IMR-90 (cell line): ENCODE data around the gene ZNF727. TPM values are rescaled to one million over a fixed set of nuclear protein-coding genes. Genes with fewer than 3 reads are reported as not detected.

Experiments
- ATAC-seq: fragments of 200-7000 bp; cut with Tn5 transposase; 2 replicates; pipeline ENCODE4 v1.9.1; 2020; ENCODE audit warnings: low read depth, mild to moderate bottlenecking, moderate library complexity
- BruUV-seq: library from RNA; stranded (reverse); fragments of 400-500 nt; replicated peaks from 2 replicates; lab custom pipeline; 2021; lab: Mats Ljungman, UMichigan
- CTCF ChIA-PET: fragments of 300-600 bp; formaldehyde crosslinking; extraction: SDS; loops from one replicate; lab custom pipeline; 2021; ENCODE audit warnings: antibody characterized with exemption; lab: Yijun Ruan, JAX
- POLR2A ChIA-PET: fragments of 300-600 bp; sonication (Branson Sonifier 250); formaldehyde crosslinking; loops from one replicate; lab custom pipeline; 2022; ENCODE audit warnings: antibody characterized with exemption; ENCODE audit not compliant: unreplicated experiment; lab: Charles Lee
- DNase-seq: peaks from one replicate; pipeline ENCODE4 v3.0.0; 2013
- H2AFZ ChIP-seq: replicated peaks from 2 replicates; pipeline ENCODE3; 2013; ENCODE audit warnings: low read length, mild to moderate bottlenecking; ENCODE audit not compliant: poor library complexity
- H2AK5ac ChIP-seq: 2 replicates; pipeline ENCODE4 v1.6.1; 2013; ENCODE audit warnings: low read depth, low read length, inconsistent platforms
- H2AK9ac ChIP-seq: replicated peaks from 2 replicates; pipeline ENCODE3; 2013; ENCODE audit warnings: mild to moderate bottlenecking, low read depth, low read length, moderate library complexity; ENCODE audit not compliant: poor library complexity
- H2BK120ac ChIP-seq: 2 replicates; pipeline ENCODE4 v1.6.1; 2013; ENCODE audit warnings: low read depth, low read length, inconsistent platforms
- H2BK15ac ChIP-seq: 3 replicates; pipeline ENCODE4 v1.6.1; 2013; ENCODE audit warnings: low read depth, low read length, inconsistent platforms
- H2BK20ac ChIP-seq: 2 replicates; pipeline ENCODE4 v1.6.1; 2013; ENCODE audit warnings: low read depth, mild to moderate bottlenecking, inconsistent platforms, low read length, moderate library complexity
- H2BK5ac ChIP-seq: 2 replicates; pipeline ENCODE4 v1.6.1; 2013; ENCODE audit warnings: mild to moderate bottlenecking, low read depth, low read length, inconsistent platforms; ENCODE audit not compliant: poor library complexity, severe bottlenecking
- H3K14ac ChIP-seq: replicated peaks from 2 replicates; pipeline ENCODE4 v1.6.1; 2013; ENCODE audit warnings: low read depth, low read length, inconsistent platforms
- H3K18ac ChIP-seq: 2 replicates; pipeline ENCODE4 v1.6.1; 2013; ENCODE audit warnings: low read depth, low read length, control low read depth
- H3K23ac ChIP-seq: 2 replicates; pipeline ENCODE4 v1.6.1; 2013; ENCODE audit warnings: low read depth, low read length, inconsistent platforms
- H3K27ac ChIP-seq: 2 replicates; pipeline ENCODE4 v1.5.1; 2013; ENCODE audit warnings: mild to moderate bottlenecking, control low read depth, low read length; ENCODE audit not compliant: insufficient read depth
- H3K27me3 ChIP-seq: 2 replicates; pipeline ENCODE4 v1.6.1; 2013; ENCODE audit warnings: low read length; ENCODE audit not compliant: control insufficient read depth, insufficient read depth
- H3K36me3 ChIP-seq: 2 replicates; pipeline ENCODE4 v1.6.1; 2013; ENCODE audit warnings: low read length, mixed read lengths; ENCODE audit not compliant: control insufficient read depth, insufficient read depth
- H3K4ac ChIP-seq: 2 replicates; pipeline ENCODE4 v1.6.1; 2013; ENCODE audit warnings: low read depth, low read length, inconsistent platforms
- H3K4me1 ChIP-seq: 2 replicates; pipeline ENCODE4 v1.6.1; 2013; ENCODE audit warnings: low read length, mixed read lengths; ENCODE audit not compliant: control insufficient read depth, insufficient read depth
- H3K4me2 ChIP-seq: 2 replicates; pipeline ENCODE4 v1.6.1; 2013; ENCODE audit warnings: low read depth, mild to moderate bottlenecking, control low read depth, low read length, moderate library complexity
- H3K4me3 ChIP-seq: 2 replicates; pipeline ENCODE4 v1.5.1; 2013; ENCODE audit warnings: low read depth, mild to moderate bottlenecking, control low read depth, low read length, moderate library complexity; ENCODE audit not compliant: insufficient read depth
- H3K56ac ChIP-seq: 2 replicates; pipeline ENCODE4 v1.6.1; 2013; ENCODE audit warnings: low read length, inconsistent platforms; ENCODE audit not compliant: insufficient read depth; ENCODE audit errors: extremely low read depth
- H3K79me1 ChIP-seq, 2 experiments: 2 replicates each; pipeline ENCODE4 v1.6.1; 2013; ENCODE audit warnings: low read length in 2 of 2, inconsistent platforms in 1 of 2, low read depth in 1 of 2
- H3K9ac ChIP-seq: 2 replicates; pipeline ENCODE4 v1.6.1; 2013; ENCODE audit warnings: low read depth, low read length, control low read depth
- H3K9me1 ChIP-seq: 2 replicates; pipeline ENCODE4 v1.6.1; 2013; ENCODE audit warnings: low read length, inconsistent platforms; ENCODE audit not compliant: insufficient read depth
- H3K9me3 ChIP-seq: 2 replicates; pipeline ENCODE4 v1.6.1; 2013; ENCODE audit warnings: low read length; ENCODE audit not compliant: control insufficient read depth, insufficient read depth
- H4K20me1 ChIP-seq: 2 replicates; pipeline ENCODE4 v1.6.1; 2013; ENCODE audit warnings: low read length, inconsistent platforms; ENCODE audit not compliant: insufficient read depth
- H4K5ac ChIP-seq: 2 replicates; pipeline ENCODE4 v1.6.1; 2013; ENCODE audit warnings: mild to moderate bottlenecking, low read depth, low read length, control low read depth
- H4K8ac ChIP-seq, 2 experiments: 2 replicates each; pipeline ENCODE4 v1.6.1; 2013; ENCODE audit warnings: low read depth in 2 of 2, low read length in 2 of 2, control low read depth in 1 of 2, inconsistent platforms in 1 of 2
- H4K91ac ChIP-seq: 2 replicates; pipeline ENCODE4 v1.6.1; 2013; ENCODE audit warnings: low read depth, low read length, inconsistent platforms; ENCODE audit not compliant: insufficient read depth
- BHLHE40 ChIP-seq: fragments of 150-350 bp; IDR thresholded peaks from 2 replicates; pipeline ENCODE4 v1.6.1; 2016; ENCODE audit warnings: mild to moderate bottlenecking, low read depth, low read length
- CEBPB ChIP-seq: IDR thresholded peaks from 2 replicates; pipeline ENCODE4 v1.6.1; 2012; ENCODE audit warnings: low read depth, low read length, improper control_type of control experiment
- CHD1 ChIP-seq: IDR thresholded peaks from 2 replicates; pipeline ENCODE4 v1.6.1; 2012; ENCODE audit warnings: low read depth, low read length, improper control_type of control experiment
- ELK1 ChIP-seq: fragments of 150-350 bp; IDR thresholded peaks from 2 replicates; pipeline ENCODE4 v1.6.1; 2016; ENCODE audit warnings: low read depth, mild to moderate bottlenecking, low read length, moderate library complexity, borderline replicate concordance
- FOS ChIP-seq: fragments of 150-350 bp; IDR thresholded peaks from 2 replicates; pipeline ENCODE4 v1.6.1; 2016; ENCODE audit warnings: low read depth, low read length
- MAFK ChIP-seq: IDR thresholded peaks from 2 replicates; pipeline ENCODE4 v1.6.1; 2012; ENCODE audit warnings: low read depth, low read length, improper control_type of control experiment
- MAZ ChIP-seq: IDR thresholded peaks from 2 replicates; pipeline ENCODE4 v1.6.1; 2012; ENCODE audit warnings: low read depth, mild to moderate bottlenecking, low read length, improper control_type of control experiment, moderate library complexity, borderline replicate concordance
- MXI1 ChIP-seq: IDR thresholded peaks from 2 replicates; pipeline ENCODE4 v1.6.1; 2012; ENCODE audit warnings: low read depth, mild to moderate bottlenecking, low read length, moderate library complexity, borderline replicate concordance
- NFE2L2 ChIP-seq: fragments of 150-350 bp; IDR thresholded peaks from 2 replicates; pipeline ENCODE4 v1.6.1; 2016; ENCODE audit warnings: low read depth, mild to moderate bottlenecking, low read length
- POLR2A ChIP-seq: IDR thresholded peaks from 2 replicates; pipeline ENCODE4 v1.6.1; 2012; ENCODE audit warnings: mild to moderate bottlenecking, low read depth, low read length
- RAD21 ChIP-seq: IDR thresholded peaks from 2 replicates; pipeline ENCODE4 v1.6.1; 2012; ENCODE audit warnings: low read length, improper control_type of control experiment
- RCOR1 ChIP-seq: IDR thresholded peaks from 2 replicates; pipeline ENCODE4 v1.6.1; 2012; ENCODE audit warnings: mild to moderate bottlenecking, low read length, improper control_type of control experiment; ENCODE audit not compliant: insufficient replicate concordance
- SMC3 ChIP-seq: fragments of 150-350 bp; IDR thresholded peaks from 2 replicates; pipeline ENCODE4 v1.6.1; 2016; ENCODE audit warnings: low read depth, mild to moderate bottlenecking, antibody characterized with exemption, low read length, moderate library complexity
- USF2 ChIP-seq: fragments of 150-350 bp; IDR thresholded peaks from 2 replicates; pipeline ENCODE4 v1.6.1; 2017; ENCODE audit warnings: mild to moderate bottlenecking, antibody characterized with exemption, low read length, low read depth
- WGBS, 2 experiments: methylation state at CpG; one replicate each; pipeline versions ENCODE4 v1.1.5 to v1.1.7; 2013; ENCODE audit warnings: missing lambda C conversion rate in 2 of 2; ENCODE audit not compliant: insufficient read length in 1 of 2; ENCODE audit errors: extremely low coverage in 2 of 2; 5-methylcytosine and 5-hydroxymethylcytosine counted together
- dilution Hi-C: fragments of 300-500 bp; cut with HindIII; formaldehyde crosslinking; loops from one replicate; pipeline ENCODE4 v1.14.3; 2018; ENCODE audit warnings: low sequenced_read_pairs; ENCODE audit not compliant: unreplicated experiment
- in situ Hi-C: fragments of 300-500 bp; cut with MboI; formaldehyde crosslinking; loops from 3 replicates; pipeline ENCODE4 v1.14.3; 2019; ENCODE audit warnings: low sequenced_read_pairs, inconsistent platforms, mixed read lengths
- intact Hi-C: fragments of 100-400 bp; cut with micrococcal nuclease; formaldehyde crosslinking; loops from 2 replicates; pipeline ENCODE4 v1.10.0; 2022
- polyA plus RNA-seq, 3 experiments: library from polyadenylated mRNA; depleted of rRNA; stranded (reverse); fragments of >200 nt; gene quantifications; 2 replicates each; pipeline ENCODE4 v1.2.3, GENCODE V29; 2012; ENCODE audit warnings: low replicate concordance in 1 of 3
- total RNA-seq: library from RNA; depleted of rRNA; stranded (reverse); fragments of >200 nt; gene quantifications from 2 replicates; pipeline ENCODE4 v1.2.3, GENCODE V29; 2012
- TF ChIP-seq, protein P1 (sequence below): conservative IDR thresholded peaks from 2 replicates; pipeline ENCODE4 v1.5.1; 2012; ENCODE audit warnings: mild to moderate bottlenecking, low read depth, low read length, improper control_type of control experiment

The ZNF727 gene
- total and polyA plus RNA-seq, 2 of the 4 experiments (the other 2 are of a cell fraction), result not detected

GRCh38 chr7:64046041-64046389, 781 bp downstream of the ZNF727 start:
- TF ChIP-seq BHLHE40, result no peak
- no peak for TF ChIP-seq POLR2A
- TF ChIP-seq MXI1, result no peak
- no peak for TF ChIP-seq ELK1
- no peak for TF ChIP-seq SMC3
- TF ChIP-seq RCOR1, result no peak
- no peak for TF ChIP-seq MAFK
- no peak for TF ChIP-seq NFE2L2
- TF ChIP-seq MAZ, result no peak
- TF ChIP-seq USF2, result no peak
- no peak for TF ChIP-seq CEBPB
- TF ChIP-seq, protein P1, sequence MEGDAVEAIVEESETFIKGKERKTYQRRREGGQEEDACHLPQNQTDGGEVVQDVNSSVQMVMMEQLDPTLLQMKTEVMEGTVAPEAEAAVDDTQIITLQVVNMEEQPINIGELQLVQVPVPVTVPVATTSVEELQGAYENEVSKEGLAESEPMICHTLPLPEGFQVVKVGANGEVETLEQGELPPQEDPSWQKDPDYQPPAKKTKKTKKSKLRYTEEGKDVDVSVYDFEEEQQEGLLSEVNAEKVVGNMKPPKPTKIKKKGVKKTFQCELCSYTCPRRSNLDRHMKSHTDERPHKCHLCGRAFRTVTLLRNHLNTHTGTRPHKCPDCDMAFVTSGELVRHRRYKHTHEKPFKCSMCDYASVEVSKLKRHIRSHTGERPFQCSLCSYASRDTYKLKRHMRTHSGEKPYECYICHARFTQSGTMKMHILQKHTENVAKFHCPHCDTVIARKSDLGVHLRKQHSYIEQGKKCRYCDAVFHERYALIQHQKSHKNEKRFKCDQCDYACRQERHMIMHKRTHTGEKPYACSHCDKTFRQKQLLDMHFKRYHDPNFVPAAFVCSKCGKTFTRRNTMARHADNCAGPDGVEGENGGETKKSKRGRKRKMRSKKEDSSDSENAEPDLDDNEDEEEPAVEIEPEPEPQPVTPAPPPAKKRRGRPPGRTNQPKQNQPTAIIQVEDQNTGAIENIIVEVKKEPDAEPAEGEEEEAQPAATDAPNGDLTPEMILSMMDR, result no peak
- no peak for TF ChIP-seq RAD21
- no peak for TF ChIP-seq FOS
- TF ChIP-seq CHD1, result no peak
- Histone ChIP-seq H2BK5ac (no peak overlapping the region), H3K9ac (no peak overlapping the region), H2BK15ac (no peak overlapping the region), H3K4me1 (no peaks in the 10 kb centered on the region), H3K18ac (no peak overlapping the region), H3K27ac (no peak overlapping the region), H2AFZ (no peak overlapping the region), H3K4me2 (no peak overlapping the region), H3K9me1 (no peaks in the 10 kb centered on the region), H3K36me3 (no peaks in the 10 kb centered on the region), H3K23ac (no peak overlapping the region), H3K79me1 (no peaks in the 10 kb centered on the region), H3K4me3 (no peak overlapping the region), H3K27me3 (no peaks in the 10 kb centered on the region), H3K9me3 (peaks cover 31% of the 10 kb centered on the region), H3K56ac (no peak overlapping the region), H2BK20ac (no peak overlapping the region), H4K5ac (no peak overlapping the region), H3K14ac (no peak overlapping the region), H4K20me1 (no peaks in the 10 kb centered on the region), H4K8ac (no peak overlapping the region), H3K4ac (no peak overlapping the region), H2BK120ac (no peak overlapping the region), H2AK5ac (no peak overlapping the region), H4K91ac (no peak overlapping the region), H2AK9ac (no peak overlapping the region)
- intact Hi-C loops, result no loop called here
- ChIA-PET CTCF (no interaction called here), POLR2A (no interaction called here)
- BruUV-seq, result no TSS peak
- no CpG with 5 or more reads among the region's 12 CpGs for whole genome bisulfite sequencing, 2 experiments
- ATAC-seq, result no peak
- DNase-seq, result no peak
- dilution Hi-C loops, result no loop called here
- in situ Hi-C loops, result no loop called here
